IPS-11a (cell line): Measurements from ENCODE around the gene CEACAM7.

Experiments
- H3K4me3 ChIP-seq: one replicate; pipeline ENCODE4 v1.5.1; 2013; ENCODE audit warnings: low read depth, low read length, control low read depth

The CEACAM7 gene

GRCh38 chr19:41700381-41701195, 12.5 kb upstream of the CEACAM7 start:
- H3K4me3 ChIP-seq = no peak overlapping the region

GRCh38 chr19:41699968-41700323, 11.9 kb upstream of the CEACAM7 start:
- H3K4me3 ChIP-seq = no peak overlapping the region

- H3K4me3 ChIP-seq = no peak overlapping the region
Observed at GRCh38 chr19:41699231-41699967, 11.3 kb upstream of the CEACAM7 start.

- H3K4me3 ChIP-seq = no peak overlapping the region
Observed at GRCh38 chr19:41698746-41699230, 10.7 kb upstream of the CEACAM7 start.

- H3K4me3 ChIP-seq = no peak overlapping the region
Observed at GRCh38 chr19:41697198-41697855, 9.3 kb upstream of the CEACAM7 start.

- H3K4me3 ChIP-seq = no peak overlapping the region
Observed at GRCh38 chr19:41696402-41697197, 8.5 kb upstream of the CEACAM7 start.

- H3K4me3 ChIP-seq = no peak overlapping the region
Observed at GRCh38 chr19:41695745-41696144, 7.7 kb upstream of the CEACAM7 start.

- no peak overlapping the region for H3K4me3 ChIP-seq
Observed at GRCh38 chr19:41694831-41695635, 7.0 kb upstream of the CEACAM7 start.

- H3K4me3 ChIP-seq = no peak overlapping the region
Observed at GRCh38 chr19:41694196-41694595, 6.1 kb upstream of the CEACAM7 start.

- H3K4me3 ChIP-seq = no peak overlapping the region
Observed at GRCh38 chr19:41691268-41691970, 3.3 kb upstream of the CEACAM7 start.

- H3K4me3 ChIP-seq = no peak overlapping the region
Observed at GRCh38 chr19:41690801-41691065, 2.7 kb upstream of the CEACAM7 start.

GRCh38 chr19:41689993-41690800, 2.1 kb upstream of the CEACAM7 start:
- no peak overlapping the region for H3K4me3 ChIP-seq

- H3K4me3 ChIP-seq = no peak overlapping the region
Observed at GRCh38 chr19:41688687-41689086, 617 bp upstream of the CEACAM7 start.

- no peak overlapping the region for H3K4me3 ChIP-seq
Observed at GRCh38 chr19:41687419-41687818, 651 bp downstream of the CEACAM7 start.

GRCh38 chr19:41682437-41682836, 5.6 kb downstream of the CEACAM7 start:
- no peak overlapping the region for H3K4me3 ChIP-seq

- no peak overlapping the region for H3K4me3 ChIP-seq
Observed at GRCh38 chr19:41671486-41671885, 16.6 kb downstream of the CEACAM7 start.

GRCh38 chr19:41670755-41671154, 17.3 kb downstream of the CEACAM7 start:
- H3K4me3 ChIP-seq = no peak overlapping the region

GRCh38 chr19:41668315-41668714, 19.8 kb downstream of the CEACAM7 start:
- H3K4me3 ChIP-seq = no peak overlapping the region

- no peak overlapping the region for H3K4me3 ChIP-seq
Observed at GRCh38 chr19:41666075-41666474, 22.0 kb downstream of the CEACAM7 start.
